NCI-H146 treated with DMSO at 0.1 percent for 48 hours (cell line): Measurements from ENCODE around the gene TBC1D22A.

Source experiments
- DNase-seq: peaks from one replicate; lab custom pipeline; 2025; ENCODE audit not compliant: unreplicated experiment; lab: John Stamatoyannopoulos, UW

Gene TBC1D22A

DNA sequence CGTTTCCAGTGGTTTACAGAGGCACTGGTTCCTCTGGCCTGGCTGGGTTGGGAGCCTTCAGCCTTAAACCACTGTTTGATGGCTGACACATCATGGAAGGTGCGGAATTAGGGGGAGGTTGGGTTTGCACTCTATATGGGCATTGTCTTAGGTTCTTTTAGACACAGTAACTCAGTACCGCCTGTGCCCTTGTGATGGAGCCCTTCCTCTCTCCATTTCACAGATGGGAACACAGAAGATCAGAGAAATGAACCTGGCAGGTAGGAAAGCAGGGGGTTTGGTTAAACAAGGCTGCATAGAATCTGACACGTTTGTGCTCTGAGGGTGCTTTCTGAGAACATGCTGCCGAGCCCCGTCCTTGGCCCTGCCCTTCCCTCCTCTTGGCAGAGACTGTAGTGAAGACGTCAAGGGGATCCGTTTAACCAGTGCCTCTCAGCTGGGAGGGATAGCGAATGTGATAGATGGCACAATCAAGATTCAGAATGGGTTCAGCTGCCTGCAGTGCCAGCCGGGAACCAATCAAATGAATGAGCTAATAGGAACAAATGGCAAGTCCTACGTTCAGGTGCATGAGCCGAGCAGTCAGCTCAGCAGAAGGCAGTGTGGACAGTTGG, 228.6 kb downstream of the TBC1D22A start:
- DNase-seq = no peak

DNA sequence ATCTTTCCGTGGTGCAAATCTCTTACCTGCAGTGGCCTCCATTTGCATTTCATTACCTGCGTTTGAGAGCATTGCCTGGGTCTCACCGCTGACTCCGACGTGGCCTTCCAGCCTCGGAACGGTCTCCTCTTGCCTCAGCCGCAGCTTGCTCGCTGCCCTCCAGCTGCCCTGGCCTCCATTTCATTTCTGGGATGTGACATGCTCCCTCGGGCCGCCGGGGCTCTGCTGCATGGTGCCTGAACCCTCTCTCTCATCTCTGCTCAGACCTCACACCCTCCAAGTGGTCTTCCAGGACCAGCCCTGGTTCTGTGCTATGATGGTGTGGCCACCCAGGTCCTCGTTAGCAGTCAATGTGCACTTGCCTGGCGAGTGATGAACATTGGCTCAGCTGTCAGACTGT, 229.2 kb downstream of the TBC1D22A start:
- no peak for DNase-seq

DNA sequence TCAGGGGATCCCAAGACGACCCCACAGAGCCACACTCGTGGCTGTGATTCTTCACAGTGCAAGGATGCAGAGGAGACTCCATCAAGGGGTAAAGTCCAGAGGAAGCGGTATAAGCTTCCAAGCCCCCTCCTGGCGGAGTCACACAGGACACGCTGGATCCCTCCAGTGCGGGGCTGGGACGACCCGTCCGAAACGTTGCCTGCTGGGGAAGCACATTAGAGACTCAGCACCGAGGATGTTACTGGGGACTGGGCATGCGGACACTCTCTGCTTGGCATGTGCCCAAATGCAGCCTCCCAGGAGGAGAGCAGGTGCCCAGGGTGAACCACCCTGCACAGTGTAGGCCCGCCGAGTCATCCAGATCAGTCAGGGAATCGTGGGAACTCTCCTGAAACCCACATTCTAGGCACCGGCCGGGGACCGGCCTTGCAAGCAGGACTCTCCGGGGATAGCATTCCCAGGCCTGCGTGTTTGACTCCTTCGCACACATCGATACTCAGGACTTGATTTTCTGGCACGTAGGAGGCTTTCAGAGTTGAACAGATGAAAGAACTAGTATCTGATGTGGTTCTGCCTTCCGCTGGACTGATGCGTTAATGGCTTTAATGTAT, 229.8 kb downstream of the TBC1D22A start:
- no peak for DNase-seq

DNA sequence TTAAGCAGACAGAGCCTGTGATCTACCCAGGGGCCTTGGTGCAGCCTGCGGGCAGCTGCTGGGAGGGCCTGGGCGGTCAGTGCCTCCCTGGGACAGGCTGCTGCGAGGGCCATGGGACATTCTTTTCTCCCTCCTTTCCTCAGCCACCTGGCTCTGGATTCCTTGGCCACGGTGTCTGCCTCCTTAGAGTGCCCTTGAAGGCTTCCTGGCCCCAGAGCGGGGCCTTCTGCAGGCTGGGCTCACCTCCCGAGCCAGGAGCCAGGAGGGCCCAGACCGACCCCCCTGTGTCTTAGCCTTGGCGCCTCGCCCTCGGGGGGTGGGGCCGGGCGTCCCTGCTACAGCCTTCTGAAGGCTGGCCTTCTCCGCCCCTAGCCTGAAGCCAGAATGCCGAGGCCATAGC, 231.2 kb downstream of the TBC1D22A start:
- no peak for DNase-seq

DNA sequence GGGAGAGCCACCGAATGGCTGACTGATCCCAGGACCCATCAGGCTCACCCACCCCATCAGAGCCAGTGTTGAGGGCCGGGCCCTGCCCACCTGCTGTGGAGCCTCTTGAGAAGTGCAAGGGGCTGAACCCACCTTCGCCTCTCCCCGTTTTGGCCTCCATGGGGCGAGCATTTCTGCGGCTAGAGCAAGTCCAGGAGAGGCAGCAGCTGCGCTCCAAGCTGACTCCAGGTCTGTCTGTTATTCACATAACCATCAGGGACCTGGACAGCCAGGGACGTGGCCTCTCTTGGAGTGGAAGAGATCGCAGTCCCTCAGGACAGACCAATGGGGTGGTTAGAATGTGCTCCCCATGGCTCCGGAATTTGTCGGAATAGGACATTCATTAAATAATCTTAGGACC, 231.8 kb downstream of the TBC1D22A start:
- DNase-seq = no peak

DNA sequence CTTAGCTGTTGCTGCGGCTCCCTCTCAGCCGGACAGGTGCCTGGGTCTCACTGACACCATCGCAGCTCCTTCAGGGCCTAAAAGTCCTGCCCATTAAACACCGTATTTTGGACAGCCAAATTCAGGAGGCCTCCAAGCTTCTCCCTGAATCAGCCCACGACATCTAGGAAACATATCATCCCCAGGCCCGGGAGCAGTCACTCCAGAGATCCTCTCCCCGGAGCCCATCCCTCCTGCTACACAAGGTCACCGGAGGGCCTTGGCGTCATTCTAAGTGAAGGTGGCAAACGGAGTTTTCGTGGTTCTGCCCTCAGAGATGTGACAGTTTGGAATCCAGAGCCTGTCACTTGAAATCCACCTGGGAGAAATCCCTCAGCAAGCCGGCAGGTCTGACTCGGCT, 232.5 kb downstream of the TBC1D22A start:
- DNase-seq = no peak

DNA sequence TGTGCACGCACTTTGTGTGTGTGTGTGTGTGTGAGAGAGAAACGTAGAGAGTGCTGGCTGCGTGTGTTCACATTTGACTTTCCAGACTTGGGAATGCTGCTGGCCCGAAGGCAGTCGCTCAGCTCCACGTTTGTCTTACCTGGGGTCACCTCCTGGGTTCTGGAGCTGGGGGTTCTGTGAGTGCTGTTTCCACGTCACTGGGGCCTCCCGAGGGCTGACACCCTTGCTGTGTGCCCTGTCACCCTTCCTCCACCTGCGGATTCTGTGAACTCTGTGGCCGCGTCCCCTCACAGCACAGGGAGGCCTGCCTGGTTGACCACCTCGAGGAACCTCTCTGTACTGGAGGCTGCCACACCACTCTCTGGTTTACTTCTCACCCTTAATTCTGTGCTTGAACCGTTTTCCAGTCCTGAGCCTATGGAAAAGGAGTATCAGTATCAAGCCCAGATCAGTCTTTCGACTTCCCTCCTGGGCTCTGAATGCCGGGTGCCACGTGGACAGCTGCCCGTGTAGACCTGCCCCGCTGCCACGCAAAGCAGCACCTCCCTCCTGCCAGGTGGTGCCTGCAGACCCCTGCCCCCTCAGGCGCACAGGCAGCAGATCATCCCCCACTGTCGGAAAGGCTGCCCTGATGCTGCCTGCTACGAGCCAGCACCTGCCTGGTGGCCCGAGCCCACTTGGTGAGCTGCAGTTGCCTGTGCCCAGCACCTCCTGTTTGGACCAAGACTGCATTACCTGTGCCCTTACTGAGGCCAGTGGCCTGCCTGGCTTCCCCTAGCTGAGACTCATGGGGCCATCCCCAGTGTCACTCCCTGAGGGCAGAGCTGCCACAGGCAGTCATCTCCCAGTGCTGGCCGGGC, 233.3 kb downstream of the TBC1D22A start:
- no peak for DNase-seq

DNA sequence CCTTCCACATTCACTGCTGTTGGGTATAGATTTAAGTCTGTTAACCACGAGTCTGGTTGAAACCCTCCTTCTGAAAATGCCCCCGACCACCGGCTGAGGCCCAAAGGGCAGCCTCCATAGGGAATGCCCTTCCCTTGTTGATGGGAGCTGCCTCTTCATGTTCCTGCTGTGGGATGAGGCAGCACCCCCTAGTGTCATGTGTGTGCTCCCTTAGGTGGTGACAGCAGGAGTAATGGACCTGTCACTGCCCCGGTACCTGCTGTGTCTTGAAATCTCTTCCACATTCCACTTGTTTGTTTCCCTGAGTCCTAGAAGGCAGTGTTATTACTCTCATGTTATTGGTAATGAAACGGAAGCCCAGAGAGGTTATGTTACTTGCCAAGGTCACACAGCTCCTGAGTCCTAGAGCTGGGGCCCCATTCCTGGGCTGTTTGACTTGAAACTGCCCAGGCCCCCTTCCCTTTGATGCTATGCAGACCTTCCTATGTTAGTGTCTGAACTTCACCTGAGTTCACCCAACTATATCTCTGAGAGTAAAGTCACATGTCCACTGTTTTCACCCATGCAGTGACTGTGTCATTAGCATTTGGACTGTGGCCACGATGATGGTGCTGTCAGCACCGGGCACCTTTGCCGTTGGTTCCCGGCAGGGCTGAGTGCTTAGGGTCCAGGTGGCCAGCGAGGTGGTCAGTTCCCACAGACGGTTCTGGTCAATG, 234.3 kb downstream of the TBC1D22A start:
- DNase-seq = no peak

DNA sequence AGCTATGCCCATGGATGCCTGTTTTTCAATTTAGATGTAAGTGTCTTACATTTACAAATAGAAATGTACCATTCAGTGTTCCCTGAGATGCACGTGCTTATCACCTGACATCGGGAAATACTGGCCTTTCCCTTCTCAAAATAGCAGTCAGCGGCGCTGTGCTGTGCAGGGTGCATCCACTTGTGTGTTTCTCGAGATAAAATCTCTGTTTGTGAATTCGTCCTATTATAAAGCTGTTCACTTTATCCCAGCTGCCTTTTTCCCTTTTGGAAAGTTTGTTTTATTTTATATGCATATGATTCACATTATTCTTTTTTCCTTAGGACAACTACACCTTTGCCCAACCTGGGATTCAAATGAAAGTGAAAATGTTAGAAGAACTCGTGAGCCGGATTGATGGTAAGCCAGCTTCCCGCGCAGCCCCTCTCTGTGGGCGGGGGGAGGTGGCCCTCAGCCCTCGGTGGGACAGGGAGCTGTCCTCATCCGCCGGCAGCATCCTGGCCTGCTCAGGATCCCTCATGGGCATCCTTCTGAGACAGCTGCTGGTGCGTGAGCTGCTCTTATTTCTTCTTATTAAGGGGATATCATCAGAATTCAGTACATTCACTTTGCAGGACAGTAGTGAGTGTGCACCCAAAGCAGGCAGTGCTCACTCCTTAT, 235.0 kb downstream of the TBC1D22A start:
- no peak for DNase-seq

DNA sequence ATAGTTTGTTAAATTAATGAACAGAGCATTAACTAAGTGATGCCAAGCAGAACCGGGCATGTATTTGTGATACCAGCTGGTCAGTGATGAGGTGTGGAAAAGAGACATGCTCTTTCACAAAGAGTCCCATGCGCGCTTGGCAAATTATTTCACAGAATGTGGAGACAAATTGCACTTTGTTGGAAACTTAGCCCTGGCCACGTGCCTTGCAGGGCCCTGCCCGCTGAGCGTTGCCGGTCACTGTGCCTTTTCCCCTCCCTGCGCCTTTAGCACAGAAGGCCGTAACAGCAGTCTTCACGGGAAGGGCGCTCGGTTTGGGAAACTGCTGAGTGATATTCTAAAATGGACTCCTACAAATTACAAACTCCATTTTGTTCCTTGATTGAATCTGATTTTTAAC, 235.9 kb downstream of the TBC1D22A start:
- no peak for DNase-seq

DNA sequence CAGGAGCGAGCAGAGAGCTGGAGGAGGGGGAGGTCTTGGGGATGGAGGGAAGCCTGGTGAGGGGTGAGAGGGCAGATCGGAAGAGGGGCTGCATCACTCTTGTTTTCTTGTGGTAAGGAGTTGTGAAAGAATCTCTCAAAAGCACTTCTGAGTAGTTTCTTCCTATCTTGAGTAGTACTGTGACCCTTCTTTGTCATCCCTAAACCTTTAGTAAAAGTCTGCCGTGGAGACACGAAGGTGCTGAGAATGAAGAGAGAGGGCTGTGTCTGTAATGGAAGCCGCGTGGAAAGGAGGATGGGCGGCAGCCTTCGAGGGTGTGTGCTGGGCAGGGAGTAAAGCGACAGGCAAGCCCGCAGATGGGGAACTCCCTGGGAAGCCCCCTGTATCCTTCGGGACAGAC, 237.8 kb downstream of the TBC1D22A start:
- no peak for DNase-seq

DNA sequence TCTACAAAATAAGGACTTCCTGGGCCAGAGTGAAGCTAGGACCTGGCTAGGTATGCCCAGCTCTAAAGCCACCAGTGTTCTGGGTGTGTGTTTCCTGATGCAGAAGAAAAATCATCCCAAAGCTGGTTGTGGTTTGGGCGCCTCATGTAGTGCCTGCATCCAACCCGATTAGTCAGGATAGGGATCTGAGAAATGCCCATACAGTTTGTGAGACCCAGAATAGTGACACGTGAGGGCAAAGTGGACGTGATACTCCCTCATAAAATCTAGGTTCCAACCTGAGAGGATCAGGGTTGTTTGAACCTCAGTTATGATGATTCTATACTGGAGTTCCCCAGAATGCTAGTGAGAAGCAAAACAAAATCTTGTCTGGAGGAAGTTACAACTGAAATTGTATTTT, 238.4 kb downstream of the TBC1D22A start:
- DNase-seq = no peak

DNA sequence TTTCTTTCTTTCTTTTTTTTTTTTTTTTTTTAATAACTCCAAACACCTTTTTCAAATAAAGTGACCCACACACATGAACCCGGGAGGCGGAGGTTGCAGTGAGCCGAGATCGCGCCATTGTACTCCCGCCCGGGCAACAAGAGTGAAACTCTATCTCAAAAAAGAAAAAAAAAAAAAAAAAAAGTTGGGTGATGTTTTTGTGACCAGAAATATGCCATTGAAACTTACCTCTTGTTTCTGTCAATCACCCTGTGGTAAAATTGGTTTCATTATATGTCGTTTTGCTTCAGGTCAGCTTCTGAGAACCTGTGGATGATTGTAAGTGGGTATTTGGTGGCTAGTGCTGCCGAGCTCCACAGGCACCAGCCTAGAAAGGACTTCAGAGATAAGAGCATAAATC, 238.8 kb downstream of the TBC1D22A start:
- DNase-seq = no peak

DNA sequence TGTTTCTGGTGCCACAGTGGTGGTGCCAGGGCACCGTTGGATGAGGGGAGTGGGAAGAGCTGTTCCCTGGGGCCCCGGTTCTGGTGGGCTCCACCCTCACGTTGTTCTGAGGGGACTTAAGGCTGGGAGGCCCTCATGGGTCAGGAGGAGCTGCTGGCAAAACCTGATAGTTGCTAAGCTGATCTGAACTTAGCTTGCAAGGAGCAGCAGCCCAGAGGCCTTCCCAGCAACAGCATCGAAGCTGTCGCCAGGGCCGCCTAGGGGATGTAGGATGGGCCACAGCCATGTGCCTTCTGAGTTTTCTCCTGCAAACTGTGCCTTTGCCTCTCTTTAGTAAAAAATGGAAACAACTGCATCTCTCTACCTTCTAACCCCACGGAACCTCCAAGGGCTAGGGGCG, 240.2 kb downstream of the TBC1D22A start:
- no peak for DNase-seq

DNA sequence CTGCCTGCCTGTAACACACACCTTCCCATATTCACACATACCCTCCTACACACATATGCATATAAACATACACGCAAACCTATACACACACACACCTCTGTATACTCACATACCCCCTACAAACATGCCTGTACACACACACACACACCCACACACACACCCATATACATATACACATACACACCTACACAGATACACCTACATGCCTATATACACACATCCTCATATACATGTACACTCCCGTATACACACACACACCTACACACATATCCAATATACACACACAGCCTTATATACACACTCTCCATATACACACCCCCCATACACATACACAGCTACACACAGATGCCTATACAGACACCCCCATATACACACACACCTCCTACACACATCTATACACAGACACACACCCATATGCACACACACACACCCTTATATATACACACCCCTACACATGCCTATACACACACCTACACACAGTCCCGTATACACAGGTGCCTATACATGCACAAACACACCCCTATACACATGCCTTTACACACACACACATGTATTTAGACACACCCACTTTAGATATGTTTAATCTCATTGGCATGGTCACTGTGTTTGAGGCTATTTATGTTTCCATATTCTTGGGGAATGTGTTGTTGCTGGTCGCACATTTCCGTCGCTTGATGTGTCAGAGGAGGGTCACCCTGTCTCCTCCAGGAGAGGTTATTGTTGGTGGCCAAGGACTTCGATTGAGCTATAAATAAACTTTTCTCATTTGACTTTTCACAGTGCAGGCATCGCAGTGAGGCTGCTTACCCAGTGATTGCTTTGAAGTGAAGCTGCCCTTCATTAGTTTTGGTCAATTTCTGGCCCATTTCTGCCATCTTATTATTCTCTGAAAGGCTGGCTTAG, 243.3 kb downstream of the TBC1D22A start:
- no peak for DNase-seq

DNA sequence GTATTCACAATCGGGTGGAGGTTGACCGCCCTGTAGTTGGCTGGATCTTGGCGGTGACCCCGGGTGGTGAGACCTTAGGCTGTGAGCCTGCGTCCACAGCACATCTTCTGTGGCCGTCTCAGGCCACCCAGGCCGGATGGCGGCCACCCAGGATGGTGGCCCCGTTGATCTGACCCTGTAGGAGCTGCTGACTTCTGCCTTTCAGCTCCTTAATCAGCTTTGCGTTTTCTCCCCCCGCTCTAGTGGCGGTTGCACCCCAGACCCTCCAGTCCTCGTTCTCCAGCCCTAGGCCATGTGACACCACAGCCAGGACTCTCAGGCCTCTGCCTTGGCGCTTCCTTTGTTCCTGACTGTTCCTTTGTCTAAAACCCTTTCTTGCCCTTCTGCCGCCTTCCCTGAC, 244.0 kb downstream of the TBC1D22A start:
- DNase-seq = no peak

DNA sequence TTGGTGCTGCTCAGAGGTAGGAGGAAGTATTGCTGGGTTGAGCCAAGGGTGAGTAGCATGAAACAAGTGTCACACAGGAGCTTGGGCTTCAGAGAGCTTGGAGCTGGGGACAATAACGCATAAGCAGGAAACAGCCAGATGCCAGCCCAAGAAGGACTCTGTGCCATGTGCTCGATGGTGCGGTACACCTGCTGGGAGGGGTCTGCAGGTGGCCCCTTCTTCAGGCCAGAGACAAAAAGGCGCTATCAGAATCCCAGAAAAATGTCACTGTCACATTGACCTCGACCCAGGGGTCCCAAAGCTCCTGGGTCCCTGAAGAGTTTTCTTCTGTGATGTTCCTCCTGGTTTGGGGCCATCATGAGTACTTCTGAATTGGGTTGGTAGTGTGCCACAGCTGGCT, 244.4 kb downstream of the TBC1D22A start:
- no peak for DNase-seq

DNA sequence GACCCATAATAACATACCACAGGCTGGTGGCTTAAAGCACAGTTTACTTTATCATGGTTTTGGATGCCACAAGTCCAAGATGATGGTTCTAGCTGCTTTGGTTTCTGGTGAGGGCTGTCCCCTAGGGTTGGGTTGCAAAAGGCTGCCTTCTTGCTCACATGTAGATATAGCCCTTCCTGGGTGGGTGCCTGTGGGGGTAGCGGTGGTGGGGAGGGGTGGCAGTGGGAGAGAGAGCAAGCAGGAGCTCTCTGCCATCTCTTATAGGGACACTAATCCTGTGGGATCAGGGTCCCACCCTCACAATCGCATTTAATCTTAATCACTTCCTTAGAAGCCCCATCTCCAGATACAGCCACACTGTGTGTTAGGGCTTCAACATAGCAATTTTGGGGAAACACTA, 245.0 kb downstream of the TBC1D22A start:
- DNase-seq = no peak

DNA sequence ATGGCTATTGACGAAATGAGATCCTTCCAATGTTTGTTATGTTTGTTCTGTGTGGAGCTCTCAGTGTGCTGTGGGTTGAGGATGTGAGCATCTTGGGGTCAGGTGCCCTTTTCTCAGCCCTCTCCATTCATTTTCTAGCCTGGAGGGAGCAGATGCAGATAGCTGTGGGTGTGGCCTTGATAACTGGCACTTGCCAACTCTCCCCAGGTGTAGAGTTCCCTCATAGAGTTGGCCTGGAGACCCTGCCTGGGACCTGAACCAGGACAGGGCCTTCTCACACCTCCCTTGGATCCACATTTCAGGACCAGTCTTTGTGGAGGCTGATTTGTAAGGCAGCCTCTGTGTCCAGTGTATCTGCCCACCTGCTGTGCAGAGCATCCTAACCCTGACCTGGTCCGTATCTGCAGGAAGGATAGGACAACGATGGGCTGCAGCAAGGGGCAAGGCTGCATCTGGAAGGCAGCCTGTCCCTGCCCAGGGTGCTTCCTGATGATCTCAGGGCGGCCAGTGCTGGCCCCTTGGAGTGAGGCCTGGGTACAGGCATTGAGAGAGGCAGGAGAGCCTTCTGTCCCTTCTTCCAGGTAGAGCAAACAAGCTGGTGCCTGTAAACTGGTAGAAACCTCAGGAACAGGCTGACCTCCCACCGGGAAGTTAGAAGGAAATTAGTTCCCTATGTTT, 245.9 kb downstream of the TBC1D22A start:
- no peak for DNase-seq
